ENCODE data around the gene TOP3A. TPM values are rescaled to one million over a fixed set of nuclear protein-coding genes. Genes with fewer than 3 reads are reported as not detected.
A peak's percentile ranks its signal among the peaks of the same experiment; 100 is the strongest.

TOP3A gene
- total and polyA plus RNA-seq, 2 of the 13 experiments (the other 11 are each of a cell fraction or from before 2014, with no cell fraction given) = 16.9 to 36.8 TPM

- TF ChIP-seq SIN3A (IDR thresholded peaks at IDR 0.05; ENCODE audit: borderline replicate concordance, low read depth, low read length) (0 out of 2 replicates have a peak, but pooled peaks have one; percentile 4), PHF8 (CRISPR knock-in tag; IDR thresholded peaks at IDR 0.05) (peak; percentile 27; the same call in 1 of the 2 replicates)
Observed at GRCh38 chr17:18225642-18226283, 89.0 kb downstream of the TOP3A start (continued).

- WGBS (ENCODE audit: low lambda C conversion rate) = 12% methylated on average over 5 of the region's 60 CpGs
- in situ Hi-C loops (cut with HindIII; ENCODE audit: extremely low pct_ligation_motif_present, low pct_unique_long_range_greater_than_20kb) (no loop called here), intact Hi-C loops (cut with micrococcal nuclease; ENCODE audit: unreplicated experiment) (no loop called here)
- no peak for FAIRE-seq
- peaks cover 21% of the 10 kb centered on the region for H3K79me2 ChIP-seq (ENCODE audit: insufficient read depth, low read length)
- no peaks in the 10 kb centered on the region for H3K36me3 ChIP-seq (replicated peaks in 1 of 2; ENCODE audit: control insufficient read depth in 1 of 2, insufficient read depth in 2 of 2, low read length in 2 of 2)
- H4K20me1 ChIP-seq (ENCODE audit: insufficient read depth, low read length) = peaks cover 4% of the 10 kb centered on the region; the same call in 1 of the 2 replicates
- DNase-seq (ENCODE audit: low spot score) = peak; percentile 87
- ChIA-PET CTCF (ENCODE audit: low intra/inter-chr PET ratio, low total read pairs) (no interaction called here), POLR2A (interaction anchor here (0.6 to 3.2 kb wide), 7 partner anchors 9 to 90 kb away, joined by 3 to 29 read pairs (median 4); partner anchors contain the start of genes ALKBH5, MIEF2, SMCR8 and TOP3A)
- peak within 1 kb of the TSS; percentile 89 to 96 (median 93) for H3K4me3 ChIP-seq (replicated peaks in 1 of 3; ENCODE audit: insufficient read depth in 1 of 3, low read depth in 2 of 3, low read length in 3 of 3)
- ATAC-seq = peak; percentile 89
- BruUV-seq (replicated peaks) = no TSS peak
- no peaks in the 10 kb centered on the region for H3K9me3 ChIP-seq (ENCODE audit: low read length)
- H2AFZ ChIP-seq (ENCODE audit: low read length) = peak within 1 kb of the TSS; percentile 52
- no peaks in the 10 kb centered on the region; a peak in 1 of 5 replicates for H3K27me3 ChIP-seq (ENCODE audit: control insufficient read depth in 1 of 2, insufficient read depth in 2 of 2, low read length in 2 of 2)
- peaks cover 54% of the 10 kb centered on the region for H3K4me1 ChIP-seq (ENCODE audit: insufficient read depth, low read length)
- H3K4me2 ChIP-seq (ENCODE audit: low read depth, low read length) = peak within 1 kb of the TSS; percentile 100
- peak within 1 kb of the TSS; percentile 79 for H3K9ac ChIP-seq (ENCODE audit: insufficient read depth, low read depth, low read length)
- H3K27ac ChIP-seq (ENCODE audit: extremely low read length, insufficient read depth, low read length) = peak within 1 kb of the TSS; percentile 60
- TF ChIP-seq ZNF232 (CRISPR knock-in tag; IDR thresholded peaks at IDR 0.05; ENCODE audit: borderline replicate concordance) (no peak), SMARCC2 (IDR thresholded peaks at IDR 0.05) (no peak), ARNT2 (CRISPR knock-in tag; IDR thresholded peaks at IDR 0.05; ENCODE audit: low read depth) (no peak), SP1 (IDR thresholded peaks at IDR 0.05) (no peak), SP1 (CRISPR knock-in tag; IDR thresholded peaks at IDR 0.05) (peak; percentile 62), ZBTB34 (CRISPR knock-in tag; IDR thresholded peaks at IDR 0.05) (no peak), KLF9 (CRISPR knock-in tag; IDR thresholded peaks at IDR 0.05; ENCODE audit: low read depth) (no peak), NCOA5 (CRISPR knock-in tag; IDR thresholded peaks at IDR 0.05) (no peak), ZNF550 (CRISPR knock-in tag; IDR thresholded peaks at IDR 0.05; ENCODE audit: borderline replicate concordance) (no peak), SRSF9 (IDR thresholded peaks at IDR 0.05; ENCODE audit: borderline replicate concordance, insufficient read depth, low read depth, low read length, poor library complexity, severe bottlenecking) (no peak), ZBTB7B (CRISPR knock-in tag; IDR thresholded peaks at IDR 0.05) (no peak), ATF1 (CRISPR knock-in tag; IDR thresholded peaks at IDR 0.05) (no peak), CBX1 (IDR thresholded peaks at IDR 0.05; ENCODE audit: low read depth) (no peak), ZSCAN9 (CRISPR knock-in tag; IDR thresholded peaks at IDR 0.05; ENCODE audit: borderline replicate concordance) (no peak), FOXO1 (CRISPR knock-in tag; IDR thresholded peaks at IDR 0.05) (no peak)
- TF ChIP-seq, protein P1, sequence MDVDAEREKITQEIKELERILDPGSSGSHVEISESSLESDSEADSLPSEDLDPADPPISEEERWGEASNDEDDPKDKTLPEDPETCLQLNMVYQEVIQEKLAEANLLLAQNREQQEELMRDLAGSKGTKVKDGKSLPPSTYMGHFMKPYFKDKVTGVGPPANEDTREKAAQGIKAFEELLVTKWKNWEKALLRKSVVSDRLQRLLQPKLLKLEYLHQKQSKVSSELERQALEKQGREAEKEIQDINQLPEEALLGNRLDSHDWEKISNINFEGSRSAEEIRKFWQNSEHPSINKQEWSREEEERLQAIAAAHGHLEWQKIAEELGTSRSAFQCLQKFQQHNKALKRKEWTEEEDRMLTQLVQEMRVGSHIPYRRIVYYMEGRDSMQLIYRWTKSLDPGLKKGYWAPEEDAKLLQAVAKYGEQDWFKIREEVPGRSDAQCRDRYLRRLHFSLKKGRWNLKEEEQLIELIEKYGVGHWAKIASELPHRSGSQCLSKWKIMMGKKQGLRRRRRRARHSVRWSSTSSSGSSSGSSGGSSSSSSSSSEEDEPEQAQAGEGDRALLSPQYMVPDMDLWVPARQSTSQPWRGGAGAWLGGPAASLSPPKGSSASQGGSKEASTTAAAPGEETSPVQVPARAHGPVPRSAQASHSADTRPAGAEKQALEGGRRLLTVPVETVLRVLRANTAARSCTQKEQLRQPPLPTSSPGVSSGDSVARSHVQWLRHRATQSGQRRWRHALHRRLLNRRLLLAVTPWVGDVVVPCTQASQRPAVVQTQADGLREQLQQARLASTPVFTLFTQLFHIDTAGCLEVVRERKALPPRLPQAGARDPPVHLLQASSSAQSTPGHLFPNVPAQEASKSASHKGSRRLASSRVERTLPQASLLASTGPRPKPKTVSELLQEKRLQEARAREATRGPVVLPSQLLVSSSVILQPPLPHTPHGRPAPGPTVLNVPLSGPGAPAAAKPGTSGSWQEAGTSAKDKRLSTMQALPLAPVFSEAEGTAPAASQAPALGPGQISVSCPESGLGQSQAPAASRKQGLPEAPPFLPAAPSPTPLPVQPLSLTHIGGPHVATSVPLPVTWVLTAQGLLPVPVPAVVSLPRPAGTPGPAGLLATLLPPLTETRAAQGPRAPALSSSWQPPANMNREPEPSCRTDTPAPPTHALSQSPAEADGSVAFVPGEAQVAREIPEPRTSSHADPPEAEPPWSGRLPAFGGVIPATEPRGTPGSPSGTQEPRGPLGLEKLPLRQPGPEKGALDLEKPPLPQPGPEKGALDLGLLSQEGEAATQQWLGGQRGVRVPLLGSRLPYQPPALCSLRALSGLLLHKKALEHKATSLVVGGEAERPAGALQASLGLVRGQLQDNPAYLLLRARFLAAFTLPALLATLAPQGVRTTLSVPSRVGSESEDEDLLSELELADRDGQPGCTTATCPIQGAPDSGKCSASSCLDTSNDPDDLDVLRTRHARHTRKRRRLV (CRISPR knock-in tag; IDR thresholded peaks at IDR 0.05) = no peak
Observed at GRCh38 chr17:18225121-18225641, 89.6 kb downstream of the TOP3A start, which contains the start of gene LLGL1. LLGL1 (plus strand) TSS chr17:18225635; CDS start chr17:18225683, 48 bp downstream.

Data from HepG2 (cell line).